GM19455 (cell line): Measurements from ENCODE around the gene SLC12A6.

Source experiments
- ATAC-seq: cut with Tn5 transposase; IDR thresholded peaks from one replicate; pipeline ENCODE4 v1.9.1; 2021; ENCODE audit not compliant: unreplicated experiment

The SLC12A6 gene

GRCh38 chr15:34332553-34333120 is 4.9 kb downstream of the SLC12A6 start:
- ATAC-seq, result no peak

- ATAC-seq, result no peak
These were observed 5.8 kb downstream of the SLC12A6 start for GRCh38 chr15:34331809-34332208.

GRCh38 chr15:34330279-34330678 is 7.3 kb downstream of the SLC12A6 start:
- no peak for ATAC-seq

- ATAC-seq, result no peak
These were observed 8.6 kb downstream of the SLC12A6 start for GRCh38 chr15:34329006-34329405.

- no peak for ATAC-seq
These were observed 9.7 kb downstream of the SLC12A6 start for GRCh38 chr15:34327906-34328305.

GRCh38 chr15:34325368-34325767 is 12.2 kb downstream of the SLC12A6 start:
- no peak for ATAC-seq

GRCh38 chr15:34324933-34325332 is 12.6 kb downstream of the SLC12A6 start:
- no peak for ATAC-seq

- ATAC-seq, result no peak
These were observed 14.4 kb downstream of the SLC12A6 start for GRCh38 chr15:34323217-34323616.

- peak; percentile 63 for ATAC-seq
These were observed 19.1 kb downstream of the SLC12A6 start for GRCh38 chr15:34318277-34319079.

GRCh38 chr15:34314491-34315490 is 22.8 kb downstream of the SLC12A6 start:
- ATAC-seq, result no peak

- no peak for ATAC-seq
These were observed 26.0 kb downstream of the SLC12A6 start for GRCh38 chr15:34311563-34311962.

GRCh38 chr15:34304613-34305012 is 33.0 kb downstream of the SLC12A6 start:
- no peak for ATAC-seq

GRCh38 chr15:34301058-34301457 is 36.5 kb downstream of the SLC12A6 start:
- ATAC-seq, result no peak

- ATAC-seq, result no peak
These were observed 40.5 kb downstream of the SLC12A6 start for GRCh38 chr15:34297059-34297458.

GRCh38 chr15:34292621-34293020 is 45.0 kb downstream of the SLC12A6 start:
- no peak for ATAC-seq

GRCh38 chr15:34284937-34285336 is 52.6 kb downstream of the SLC12A6 start:
- ATAC-seq, result no peak

GRCh38 chr15:34282384-34282783 is 55.2 kb downstream of the SLC12A6 start:
- no peak for ATAC-seq

- no peak for ATAC-seq
These were observed 57.4 kb downstream of the SLC12A6 start for GRCh38 chr15:34280193-34280592.

GRCh38 chr15:34279368-34279767 is 58.2 kb downstream of the SLC12A6 start:
- no peak for ATAC-seq

- ATAC-seq, result no peak
These were observed 61.9 kb downstream of the SLC12A6 start for GRCh38 chr15:34275721-34276120.

- no peak for ATAC-seq
These were observed 62.4 kb downstream of the SLC12A6 start for GRCh38 chr15:34275154-34275553.
